Uterus (tissue), 2 donors: Measurements from ENCODE around the gene MBTD1.

Experiments
- POLR2A ChIP-seq, 2 donors: fragments of 450-650 bp; IDR thresholded peaks; one replicate each; pipeline ENCODE4 v1.6.1; 2016; ENCODE audit warnings: antibody characterized with exemption in 2 of 2, mild to moderate bottlenecking in 1 of 2, moderate library complexity in 1 of 2
- TF ChIP-seq, protein P1 (sequence below), 4 experiments: fragments of 200-600 bp in 2 of 4; fragments of 450-650 bp in 2 of 4; sonication (generic) in 2 of 4; IDR thresholded peaks; one replicate each; pipeline ENCODE4 v1.5.1; 2016 to 2019; ENCODE audit warnings: antibody characterized with exemption in 4 of 4, mild to moderate bottlenecking in 2 of 4, moderate library complexity in 1 of 4

DNA sequence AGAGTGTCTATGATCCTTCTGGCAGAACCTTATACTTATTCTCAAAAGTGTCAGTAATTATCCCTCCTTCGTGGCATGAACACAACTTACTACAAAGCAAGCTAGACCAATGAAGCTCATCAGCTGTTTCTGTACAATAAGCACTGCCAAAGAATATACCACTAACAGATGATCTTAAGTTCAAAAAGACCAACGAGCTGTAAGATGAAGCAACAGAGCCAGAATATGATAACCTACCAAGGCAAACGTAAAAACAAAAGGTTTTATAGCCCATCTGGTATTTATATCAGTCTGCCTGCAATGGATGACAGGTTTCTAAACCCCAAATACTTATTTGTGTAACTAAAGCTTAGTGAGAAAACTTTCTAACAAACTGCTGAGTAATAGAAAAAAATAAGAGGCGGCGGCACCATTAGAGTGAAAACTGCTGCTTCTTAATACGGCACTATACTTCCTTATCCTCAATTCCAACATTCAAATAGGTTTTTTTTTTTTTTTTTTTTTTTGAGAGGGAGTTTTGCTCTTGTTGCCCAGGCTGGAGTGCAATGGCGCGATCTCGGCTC lies 71.5 kb downstream of the MBTD1 start:
- TF ChIP-seq, protein P1, sequence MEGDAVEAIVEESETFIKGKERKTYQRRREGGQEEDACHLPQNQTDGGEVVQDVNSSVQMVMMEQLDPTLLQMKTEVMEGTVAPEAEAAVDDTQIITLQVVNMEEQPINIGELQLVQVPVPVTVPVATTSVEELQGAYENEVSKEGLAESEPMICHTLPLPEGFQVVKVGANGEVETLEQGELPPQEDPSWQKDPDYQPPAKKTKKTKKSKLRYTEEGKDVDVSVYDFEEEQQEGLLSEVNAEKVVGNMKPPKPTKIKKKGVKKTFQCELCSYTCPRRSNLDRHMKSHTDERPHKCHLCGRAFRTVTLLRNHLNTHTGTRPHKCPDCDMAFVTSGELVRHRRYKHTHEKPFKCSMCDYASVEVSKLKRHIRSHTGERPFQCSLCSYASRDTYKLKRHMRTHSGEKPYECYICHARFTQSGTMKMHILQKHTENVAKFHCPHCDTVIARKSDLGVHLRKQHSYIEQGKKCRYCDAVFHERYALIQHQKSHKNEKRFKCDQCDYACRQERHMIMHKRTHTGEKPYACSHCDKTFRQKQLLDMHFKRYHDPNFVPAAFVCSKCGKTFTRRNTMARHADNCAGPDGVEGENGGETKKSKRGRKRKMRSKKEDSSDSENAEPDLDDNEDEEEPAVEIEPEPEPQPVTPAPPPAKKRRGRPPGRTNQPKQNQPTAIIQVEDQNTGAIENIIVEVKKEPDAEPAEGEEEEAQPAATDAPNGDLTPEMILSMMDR (IDR thresholded peaks at IDR 0.05), result no peak
- no peak for TF ChIP-seq POLR2A (IDR thresholded peaks at IDR 0.05)
